GM12878 (cell line): ENCODE data around the gene GABBR2.

Experiments used
- BRCA1 ChIP-seq: IDR thresholded peaks from 2 replicates; pipeline ENCODE4 v1.6.1; 2011; ENCODE audit warnings: low read depth, low read length, improper control_type of control experiment
- MYC ChIP-seq: IDR thresholded peaks from 2 replicates; pipeline ENCODE4 v1.6.1; 2011; ENCODE audit warnings: mild to moderate bottlenecking, low read length, moderate library complexity, inconsistent platforms; ENCODE audit not compliant: insufficient read depth, insufficient replicate concordance, insufficient read length, severe bottlenecking
- NFIC ChIP-seq: IDR thresholded peaks from 2 replicates; pipeline ENCODE4 v1.6.1; 2012; ENCODE audit warnings: low read depth, mild to moderate bottlenecking, inconsistent platforms, low read length, moderate library complexity
- RAD51 ChIP-seq: fragments of 450-650 bp; IDR thresholded peaks from 2 replicates; pipeline ENCODE4 v1.6.1; 2016; ENCODE audit warnings: moderate library complexity, mild to moderate bottlenecking, inconsistent platforms
- SREBF2 ChIP-seq: IDR thresholded peaks from 2 replicates; pipeline ENCODE4 v1.6.1; 2012; ENCODE audit warnings: mild to moderate bottlenecking, low read length
- YY1 ChIP-seq: IDR thresholded peaks from 2 replicates; pipeline ENCODE4 v1.6.1; 2011; ENCODE audit warnings: low read depth, mild to moderate bottlenecking, low read length
- TF ChIP-seq, protein P1 (sequence below): IDR thresholded peaks from 2 replicates; pipeline ENCODE4 v1.6.1; 2011; ENCODE audit warnings: low read depth, mild to moderate bottlenecking, low read length, moderate library complexity, borderline replicate concordance; ENCODE audit errors: extremely low read depth
- TF ChIP-seq, protein P2 (sequence below): IDR thresholded peaks from 2 replicates; pipeline ENCODE4 v1.6.1; 2012; ENCODE audit warnings: low read length, inconsistent platforms
- TF ChIP-seq, protein P3 (sequence below), 3 experiments: IDR thresholded peaks in 2 of 3; conservative IDR thresholded peaks in 1 of 3; 2 replicates each; pipeline ENCODE4 v1.5.1; 2011; ENCODE audit warnings: low read depth in 3 of 3, low read length in 3 of 3, mild to moderate bottlenecking in 3 of 3, control low read depth in 2 of 3, moderate library complexity in 2 of 3, inconsistent platforms in 1 of 3, mixed read lengths in 1 of 3; ENCODE audit not compliant: control insufficient read depth in 2 of 3, insufficient read depth in 1 of 3; ENCODE audit errors: extremely low read depth in 1 of 3
- TF ChIP-seq, protein P4 (sequence below): fragments of 450-650 bp; formaldehyde crosslinking; IDR thresholded peaks from 2 replicates; pipeline ENCODE4 v1.5.0; 2022; ENCODE audit warnings: mild to moderate bottlenecking, missing genetic modification characterization

DNA sequence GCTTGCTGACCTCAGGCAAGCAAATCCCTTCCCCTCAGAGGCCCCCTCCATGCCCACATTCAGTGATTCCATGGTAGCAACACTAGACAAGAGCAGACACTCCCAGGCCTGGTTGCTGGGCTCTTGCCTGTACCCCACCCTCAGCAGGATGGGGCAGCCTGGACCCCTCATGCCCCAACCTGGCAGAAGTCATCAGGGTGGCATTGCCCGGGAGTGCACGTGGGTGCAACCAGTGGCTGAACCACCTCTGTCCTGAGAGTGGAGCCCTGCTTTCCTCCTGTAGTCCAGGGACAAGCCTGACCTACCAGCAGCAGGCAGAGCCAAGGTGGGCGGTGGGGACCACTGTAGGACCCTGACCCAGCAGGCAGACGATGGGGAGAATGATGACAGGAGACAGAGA is 387.5 kb downstream of the GABBR2 start:
- TF ChIP-seq, protein P1, sequence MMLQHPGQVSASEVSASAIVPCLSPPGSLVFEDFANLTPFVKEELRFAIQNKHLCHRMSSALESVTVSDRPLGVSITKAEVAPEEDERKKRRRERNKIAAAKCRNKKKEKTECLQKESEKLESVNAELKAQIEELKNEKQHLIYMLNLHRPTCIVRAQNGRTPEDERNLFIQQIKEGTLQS: no peak
- TF ChIP-seq, protein P2, sequence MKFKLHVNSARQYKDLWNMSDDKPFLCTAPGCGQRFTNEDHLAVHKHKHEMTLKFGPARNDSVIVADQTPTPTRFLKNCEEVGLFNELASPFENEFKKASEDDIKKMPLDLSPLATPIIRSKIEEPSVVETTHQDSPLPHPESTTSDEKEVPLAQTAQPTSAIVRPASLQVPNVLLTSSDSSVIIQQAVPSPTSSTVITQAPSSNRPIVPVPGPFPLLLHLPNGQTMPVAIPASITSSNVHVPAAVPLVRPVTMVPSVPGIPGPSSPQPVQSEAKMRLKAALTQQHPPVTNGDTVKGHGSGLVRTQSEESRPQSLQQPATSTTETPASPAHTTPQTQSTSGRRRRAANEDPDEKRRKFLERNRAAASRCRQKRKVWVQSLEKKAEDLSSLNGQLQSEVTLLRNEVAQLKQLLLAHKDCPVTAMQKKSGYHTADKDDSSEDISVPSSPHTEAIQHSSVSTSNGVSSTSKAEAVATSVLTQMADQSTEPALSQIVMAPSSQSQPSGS: no peak
- TF ChIP-seq NFIC (no peak), RAD51 (no peak), SREBF2 (no peak), BRCA1 (no peak), MYC (no peak), YY1 (no peak)
- TF ChIP-seq, protein P3, sequence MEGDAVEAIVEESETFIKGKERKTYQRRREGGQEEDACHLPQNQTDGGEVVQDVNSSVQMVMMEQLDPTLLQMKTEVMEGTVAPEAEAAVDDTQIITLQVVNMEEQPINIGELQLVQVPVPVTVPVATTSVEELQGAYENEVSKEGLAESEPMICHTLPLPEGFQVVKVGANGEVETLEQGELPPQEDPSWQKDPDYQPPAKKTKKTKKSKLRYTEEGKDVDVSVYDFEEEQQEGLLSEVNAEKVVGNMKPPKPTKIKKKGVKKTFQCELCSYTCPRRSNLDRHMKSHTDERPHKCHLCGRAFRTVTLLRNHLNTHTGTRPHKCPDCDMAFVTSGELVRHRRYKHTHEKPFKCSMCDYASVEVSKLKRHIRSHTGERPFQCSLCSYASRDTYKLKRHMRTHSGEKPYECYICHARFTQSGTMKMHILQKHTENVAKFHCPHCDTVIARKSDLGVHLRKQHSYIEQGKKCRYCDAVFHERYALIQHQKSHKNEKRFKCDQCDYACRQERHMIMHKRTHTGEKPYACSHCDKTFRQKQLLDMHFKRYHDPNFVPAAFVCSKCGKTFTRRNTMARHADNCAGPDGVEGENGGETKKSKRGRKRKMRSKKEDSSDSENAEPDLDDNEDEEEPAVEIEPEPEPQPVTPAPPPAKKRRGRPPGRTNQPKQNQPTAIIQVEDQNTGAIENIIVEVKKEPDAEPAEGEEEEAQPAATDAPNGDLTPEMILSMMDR (IDR thresholded peaks at IDR 0.05 in 2 of 3, conservative IDR thresholded peaks at IDR 0.05 in 1 of 3; ENCODE audit: control insufficient read depth in 2 of 3, extremely low read depth in 1 of 3, insufficient read depth in 1 of 3, low read depth in 3 of 3, low read length in 3 of 3): no peak
- TF ChIP-seq, protein P4, sequence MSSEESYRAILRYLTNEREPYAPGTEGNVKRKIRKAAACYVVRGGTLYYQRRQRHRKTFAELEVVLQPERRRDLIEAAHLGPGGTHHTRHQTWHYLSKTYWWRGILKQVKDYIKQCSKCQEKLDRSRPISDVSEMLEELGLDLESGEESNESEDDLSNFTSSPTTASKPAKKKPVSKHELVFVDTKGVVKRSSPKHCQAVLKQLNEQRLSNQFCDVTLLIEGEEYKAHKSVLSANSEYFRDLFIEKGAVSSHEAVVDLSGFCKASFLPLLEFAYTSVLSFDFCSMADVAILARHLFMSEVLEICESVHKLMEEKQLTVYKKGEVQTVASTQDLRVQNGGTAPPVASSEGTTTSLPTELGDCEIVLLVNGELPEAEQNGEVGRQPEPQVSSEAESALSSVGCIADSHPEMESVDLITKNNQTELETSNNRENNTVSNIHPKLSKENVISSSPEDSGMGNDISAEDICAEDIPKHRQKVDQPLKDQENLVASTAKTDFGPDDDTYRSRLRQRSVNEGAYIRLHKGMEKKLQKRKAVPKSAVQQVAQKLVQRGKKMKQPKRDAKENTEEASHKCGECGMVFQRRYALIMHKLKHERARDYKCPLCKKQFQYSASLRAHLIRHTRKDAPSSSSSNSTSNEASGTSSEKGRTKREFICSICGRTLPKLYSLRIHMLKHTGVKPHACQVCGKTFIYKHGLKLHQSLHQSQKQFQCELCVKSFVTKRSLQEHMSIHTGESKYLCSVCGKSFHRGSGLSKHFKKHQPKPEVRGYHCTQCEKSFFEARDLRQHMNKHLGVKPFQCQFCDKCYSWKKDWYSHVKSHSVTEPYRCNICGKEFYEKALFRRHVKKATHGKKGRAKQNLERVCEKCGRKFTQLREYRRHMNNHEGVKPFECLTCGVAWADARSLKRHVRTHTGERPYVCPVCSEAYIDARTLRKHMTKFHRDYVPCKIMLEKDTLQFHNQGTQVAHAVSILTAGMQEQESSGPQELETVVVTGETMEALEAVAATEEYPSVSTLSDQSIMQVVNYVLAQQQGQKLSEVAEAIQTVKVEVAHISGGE (CRISPR knock-in tag): no peak
